Ammon's horn (tissue), 1 donor: ENCODE results near the gene SIGLEC6.

ENCODE experiments used
- DNase-seq: peaks from one replicate; pipeline ENCODE4 v3.0.0-alpha.2; 2016; ENCODE audit warnings: low spot score

The SIGLEC6 gene

GRCh38 chr19:51473009-51473707 is 58.3 kb downstream of the SIGLEC6 start:
- DNase-seq = peak; percentile 82

GRCh38 chr19:51472607-51473006 is 58.9 kb downstream of the SIGLEC6 start:
- no peak for DNase-seq

DNA sequence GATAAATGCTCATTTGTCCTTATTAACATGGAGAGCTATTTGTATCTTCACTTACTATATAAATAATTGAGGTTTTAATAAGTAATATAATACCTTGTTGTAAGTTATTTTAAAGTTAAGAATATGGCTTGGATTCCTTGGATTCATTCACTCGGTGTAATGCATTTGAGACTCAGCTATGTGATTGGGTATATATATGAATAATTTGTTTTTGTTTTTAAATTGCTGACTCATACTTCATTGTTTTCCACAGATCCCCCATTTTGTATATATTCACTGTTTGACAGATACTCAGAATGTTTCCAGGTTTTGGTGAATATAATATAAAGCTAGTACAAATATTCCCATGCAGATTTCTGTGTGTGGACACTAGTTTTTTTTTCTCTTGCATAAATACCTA is 59.9 kb downstream of the SIGLEC6 start:
- DNase-seq = no peak

DNA sequence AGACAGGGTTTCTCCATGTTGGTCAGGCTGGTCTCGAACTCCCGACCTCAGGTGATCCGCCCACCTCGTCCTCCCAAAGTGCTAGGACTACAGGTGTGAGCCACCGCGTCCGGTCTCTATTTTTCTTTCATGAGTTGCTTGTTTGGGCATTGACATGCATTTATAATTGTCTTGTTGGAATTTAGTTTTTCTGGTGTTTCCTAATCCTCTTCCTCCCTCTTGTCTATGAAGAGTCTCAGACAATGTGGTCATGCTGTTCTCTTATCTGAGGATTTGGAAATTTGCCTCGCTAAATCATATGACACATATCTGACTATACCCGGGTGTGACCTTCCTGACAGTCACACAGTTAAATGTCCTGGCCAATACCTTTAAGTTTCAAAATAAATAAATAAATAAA is 60.5 kb downstream of the SIGLEC6 start:
- no peak for DNase-seq

DNA sequence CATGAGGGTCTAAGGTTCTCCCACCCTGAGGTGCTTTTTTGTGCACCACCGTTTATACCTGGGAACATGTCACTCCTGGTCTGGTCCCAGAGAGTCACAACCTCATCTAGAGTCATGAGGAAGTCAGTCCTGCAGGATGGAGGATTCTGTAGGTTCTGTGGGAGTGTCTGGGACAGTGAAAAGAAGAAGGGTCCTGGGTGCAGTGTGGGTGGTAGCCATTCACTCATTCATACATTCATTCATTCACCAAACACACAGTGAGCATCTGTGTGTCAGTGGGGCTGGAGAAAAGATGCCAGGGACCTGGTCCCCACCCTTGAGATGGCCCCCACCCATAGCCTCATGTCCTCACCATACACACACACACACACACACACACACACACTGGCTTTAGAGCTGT is 61.8 kb downstream of the SIGLEC6 start:
- no peak for DNase-seq

DNA sequence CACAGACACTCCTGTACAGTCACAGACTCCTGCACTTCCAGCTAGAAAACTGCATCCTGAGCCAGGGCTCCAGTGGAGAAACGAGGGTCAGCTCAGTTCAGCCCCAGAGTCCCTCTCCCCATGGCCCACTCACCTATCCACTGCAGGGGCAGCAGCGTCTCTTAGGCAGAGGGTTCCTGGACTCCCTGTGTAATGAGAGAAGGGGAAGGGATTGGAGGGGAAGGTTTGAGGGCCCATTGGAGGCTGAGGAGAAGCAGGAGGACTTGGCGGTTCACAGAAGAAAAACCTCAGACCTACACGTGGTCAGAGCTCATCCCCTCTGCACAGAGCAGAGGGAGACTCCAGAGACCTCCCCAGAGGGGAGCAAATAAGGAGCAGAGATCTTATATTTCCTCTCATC is 62.3 kb downstream of the SIGLEC6 start:
- no peak for DNase-seq

- no peak for DNase-seq
These were observed 62.9 kb downstream of the SIGLEC6 start for GRCh38 chr19:51468545-51468920.

DNA sequence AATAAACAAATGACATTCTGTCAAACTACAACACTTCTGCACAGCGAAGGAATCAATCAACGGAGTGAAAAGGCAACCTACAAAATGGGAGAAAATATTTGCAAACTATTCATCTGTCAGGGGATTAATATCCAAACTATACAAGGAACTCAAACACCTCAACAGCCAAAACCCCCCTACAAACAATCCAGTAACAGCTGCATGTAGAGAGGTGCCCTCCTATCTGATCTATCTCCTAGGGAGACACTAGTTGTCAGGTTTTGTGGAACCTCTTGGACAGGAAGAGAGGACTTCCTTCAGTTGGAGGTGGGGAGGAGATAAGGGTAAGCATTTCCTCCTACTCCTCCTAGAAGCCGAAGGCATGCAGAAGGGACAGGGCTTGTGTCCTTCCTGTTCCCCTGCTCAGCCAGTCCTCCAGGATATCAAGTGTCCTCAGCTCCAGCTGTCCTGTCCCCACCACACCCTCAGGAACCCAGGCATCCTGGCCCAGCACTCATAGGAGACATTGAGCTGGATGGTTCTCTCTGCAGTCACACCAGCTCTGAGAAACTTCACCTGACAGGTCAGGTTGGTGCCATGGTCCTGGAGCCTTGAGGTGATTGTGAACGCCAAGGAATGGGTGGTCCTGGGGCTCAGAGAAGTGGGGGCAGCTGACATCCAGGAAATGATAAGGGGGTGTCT is 63.5 kb downstream of the SIGLEC6 start:
- no peak for DNase-seq
